IMR-90 (cell line): ENCODE results near the gene ERICH6B. TPM values are rescaled to one million over a fixed set of nuclear protein-coding genes. Genes with fewer than 3 reads are reported as not detected.

ENCODE experiments used
- ATAC-seq: fragments of 200-7000 bp; cut with Tn5 transposase; 2 replicates; pipeline ENCODE4 v1.9.1; 2020; ENCODE audit warnings: low read depth, mild to moderate bottlenecking, moderate library complexity
- BruUV-seq: library from RNA; stranded (reverse); fragments of 400-500 nt; replicated peaks from 2 replicates; lab custom pipeline; 2021; lab: Mats Ljungman, UMichigan
- CTCF ChIA-PET: fragments of 300-600 bp; formaldehyde crosslinking; extraction: SDS; loops from one replicate; lab custom pipeline; 2021; ENCODE audit warnings: antibody characterized with exemption; lab: Yijun Ruan, JAX
- POLR2A ChIA-PET: fragments of 300-600 bp; sonication (Branson Sonifier 250); formaldehyde crosslinking; loops from one replicate; lab custom pipeline; 2022; ENCODE audit warnings: antibody characterized with exemption; ENCODE audit not compliant: unreplicated experiment; lab: Charles Lee
- DNase-seq: peaks from one replicate; pipeline ENCODE4 v3.0.0; 2013
- H2AFZ ChIP-seq: replicated peaks from 2 replicates; pipeline ENCODE3; 2013; ENCODE audit warnings: low read length, mild to moderate bottlenecking; ENCODE audit not compliant: poor library complexity
- H2AK5ac ChIP-seq: 2 replicates; pipeline ENCODE4 v1.6.1; 2013; ENCODE audit warnings: low read depth, low read length, inconsistent platforms
- H2AK9ac ChIP-seq: replicated peaks from 2 replicates; pipeline ENCODE3; 2013; ENCODE audit warnings: mild to moderate bottlenecking, low read depth, low read length, moderate library complexity; ENCODE audit not compliant: poor library complexity
- H2BK120ac ChIP-seq: 2 replicates; pipeline ENCODE4 v1.6.1; 2013; ENCODE audit warnings: low read depth, low read length, inconsistent platforms
- H2BK15ac ChIP-seq: 3 replicates; pipeline ENCODE4 v1.6.1; 2013; ENCODE audit warnings: low read depth, low read length, inconsistent platforms
- H2BK20ac ChIP-seq: 2 replicates; pipeline ENCODE4 v1.6.1; 2013; ENCODE audit warnings: low read depth, mild to moderate bottlenecking, inconsistent platforms, low read length, moderate library complexity
- H2BK5ac ChIP-seq: 2 replicates; pipeline ENCODE4 v1.6.1; 2013; ENCODE audit warnings: mild to moderate bottlenecking, low read depth, low read length, inconsistent platforms; ENCODE audit not compliant: poor library complexity, severe bottlenecking
- H3K14ac ChIP-seq: replicated peaks from 2 replicates; pipeline ENCODE4 v1.6.1; 2013; ENCODE audit warnings: low read depth, low read length, inconsistent platforms
- H3K18ac ChIP-seq: 2 replicates; pipeline ENCODE4 v1.6.1; 2013; ENCODE audit warnings: low read depth, low read length, control low read depth
- H3K23ac ChIP-seq: 2 replicates; pipeline ENCODE4 v1.6.1; 2013; ENCODE audit warnings: low read depth, low read length, inconsistent platforms
- H3K27ac ChIP-seq: 2 replicates; pipeline ENCODE4 v1.5.1; 2013; ENCODE audit warnings: mild to moderate bottlenecking, control low read depth, low read length; ENCODE audit not compliant: insufficient read depth
- H3K27me3 ChIP-seq: 2 replicates; pipeline ENCODE4 v1.6.1; 2013; ENCODE audit warnings: low read length; ENCODE audit not compliant: control insufficient read depth, insufficient read depth
- H3K36me3 ChIP-seq: 2 replicates; pipeline ENCODE4 v1.6.1; 2013; ENCODE audit warnings: low read length, mixed read lengths; ENCODE audit not compliant: control insufficient read depth, insufficient read depth
- H3K4ac ChIP-seq: 2 replicates; pipeline ENCODE4 v1.6.1; 2013; ENCODE audit warnings: low read depth, low read length, inconsistent platforms
- H3K4me1 ChIP-seq: 2 replicates; pipeline ENCODE4 v1.6.1; 2013; ENCODE audit warnings: low read length, mixed read lengths; ENCODE audit not compliant: control insufficient read depth, insufficient read depth
- H3K4me2 ChIP-seq: 2 replicates; pipeline ENCODE4 v1.6.1; 2013; ENCODE audit warnings: low read depth, mild to moderate bottlenecking, control low read depth, low read length, moderate library complexity
- H3K4me3 ChIP-seq: 2 replicates; pipeline ENCODE4 v1.5.1; 2013; ENCODE audit warnings: low read depth, mild to moderate bottlenecking, control low read depth, low read length, moderate library complexity; ENCODE audit not compliant: insufficient read depth
- H3K56ac ChIP-seq: 2 replicates; pipeline ENCODE4 v1.6.1; 2013; ENCODE audit warnings: low read length, inconsistent platforms; ENCODE audit not compliant: insufficient read depth; ENCODE audit errors: extremely low read depth
- H3K79me1 ChIP-seq, 2 experiments: 2 replicates each; pipeline ENCODE4 v1.6.1; 2013; ENCODE audit warnings: low read length in 2 of 2, inconsistent platforms in 1 of 2, low read depth in 1 of 2
- H3K9ac ChIP-seq: 2 replicates; pipeline ENCODE4 v1.6.1; 2013; ENCODE audit warnings: low read depth, low read length, control low read depth
- H3K9me1 ChIP-seq: 2 replicates; pipeline ENCODE4 v1.6.1; 2013; ENCODE audit warnings: low read length, inconsistent platforms; ENCODE audit not compliant: insufficient read depth
- H3K9me3 ChIP-seq: 2 replicates; pipeline ENCODE4 v1.6.1; 2013; ENCODE audit warnings: low read length; ENCODE audit not compliant: control insufficient read depth, insufficient read depth
- H4K20me1 ChIP-seq: 2 replicates; pipeline ENCODE4 v1.6.1; 2013; ENCODE audit warnings: low read length, inconsistent platforms; ENCODE audit not compliant: insufficient read depth
- H4K5ac ChIP-seq: 2 replicates; pipeline ENCODE4 v1.6.1; 2013; ENCODE audit warnings: mild to moderate bottlenecking, low read depth, low read length, control low read depth
- H4K8ac ChIP-seq, 2 experiments: 2 replicates each; pipeline ENCODE4 v1.6.1; 2013; ENCODE audit warnings: low read depth in 2 of 2, low read length in 2 of 2, control low read depth in 1 of 2, inconsistent platforms in 1 of 2
- H4K91ac ChIP-seq: 2 replicates; pipeline ENCODE4 v1.6.1; 2013; ENCODE audit warnings: low read depth, low read length, inconsistent platforms; ENCODE audit not compliant: insufficient read depth
- ELK1 ChIP-seq: fragments of 150-350 bp; IDR thresholded peaks from 2 replicates; pipeline ENCODE4 v1.6.1; 2016; ENCODE audit warnings: low read depth, mild to moderate bottlenecking, low read length, moderate library complexity, borderline replicate concordance
- WGBS, 2 experiments: methylation state at CpG; one replicate each; pipeline versions ENCODE4 v1.1.5 to v1.1.7; 2013; ENCODE audit warnings: missing lambda C conversion rate in 2 of 2; ENCODE audit not compliant: insufficient read length in 1 of 2; ENCODE audit errors: extremely low coverage in 2 of 2; 5-methylcytosine and 5-hydroxymethylcytosine counted together
- dilution Hi-C: fragments of 300-500 bp; cut with HindIII; formaldehyde crosslinking; loops from one replicate; pipeline ENCODE4 v1.14.3; 2018; ENCODE audit warnings: low sequenced_read_pairs; ENCODE audit not compliant: unreplicated experiment
- in situ Hi-C: fragments of 300-500 bp; cut with MboI; formaldehyde crosslinking; loops from 3 replicates; pipeline ENCODE4 v1.14.3; 2019; ENCODE audit warnings: low sequenced_read_pairs, inconsistent platforms, mixed read lengths
- intact Hi-C: fragments of 100-400 bp; cut with micrococcal nuclease; formaldehyde crosslinking; loops from 2 replicates; pipeline ENCODE4 v1.10.0; 2022
- polyA plus RNA-seq, 3 experiments: library from polyadenylated mRNA; depleted of rRNA; stranded (reverse); fragments of >200 nt; gene quantifications; 2 replicates each; pipeline ENCODE4 v1.2.3, GENCODE V29; 2012; ENCODE audit warnings: low replicate concordance in 1 of 3
- total RNA-seq: library from RNA; depleted of rRNA; stranded (reverse); fragments of >200 nt; gene quantifications from 2 replicates; pipeline ENCODE4 v1.2.3, GENCODE V29; 2012

The ERICH6B gene
- total and polyA plus RNA-seq, 2 of the 4 experiments (the other 2 are of a cell fraction) = not detected

- Histone ChIP-seq H3K36me3 (peaks cover 38% of the 10 kb centered on the region), H2BK5ac (no peak overlapping the region), H4K5ac (no peak overlapping the region), H2AFZ (no peak overlapping the region), H3K27me3 (no peaks in the 10 kb centered on the region), H2AK9ac (no peak overlapping the region), H3K18ac (no peak overlapping the region), H3K79me1 (peaks cover 2 to 9% of the 10 kb centered on the region in 2 experiments), H4K20me1 (peaks cover 4% of the 10 kb centered on the region; the same call in 1 of the 2 replicates), H3K23ac (no peak overlapping the region), H2BK15ac (no peak overlapping the region), H2BK20ac (no peak overlapping the region), H3K9me1 (peaks cover 4% of the 10 kb centered on the region; the same call in 1 of the 2 replicates), H3K4me2 (no peak overlapping the region), H3K4me1 (peaks cover 3% of the 10 kb centered on the region; the same call in 1 of the 2 replicates), H3K4ac (no peak overlapping the region), H3K56ac (no peak overlapping the region), H3K9me3 (no peaks in the 10 kb centered on the region), H3K9ac (no peak overlapping the region), H3K4me3 (no peak overlapping the region), H4K91ac (no peak overlapping the region), H4K8ac (no peak overlapping the region), H3K14ac (no peak overlapping the region), H2BK120ac (no peak overlapping the region), H2AK5ac (no peak overlapping the region), H3K27ac (no peak overlapping the region)
- TF ChIP-seq ELK1 = no peak
- in situ Hi-C loops = loop anchor here (10.0 kb wide), 1 partner anchor 60 kb away; no protein-coding TSS in a partner anchor
- CTCF ChIA-PET = no interaction called here
- BruUV-seq = no TSS peak
- intact Hi-C loops = no loop called here
- dilution Hi-C loops = no loop called here
- DNase-seq (no peak), ATAC-seq (no peak)
- WGBS, 2 experiments = 89% methylated on average over 3 of the region's 9 CpGs; no CpG with 5 or more reads in 1 of the 2 experiments
- POLR2A ChIA-PET = no interaction called here
Observed at GRCh38 chr13:45534604-45535003, 80.9 kb downstream of the ERICH6B start.
